ENCODE measurements around the gene ANKRD60. TPM values are rescaled to one million over a fixed set of nuclear protein-coding genes. Genes with fewer than 3 reads are reported as not detected.

ANKRD60 gene
- total and polyA plus RNA-seq, 2 donors (not counting 1 experiment from before 2014, with no cell fraction given): not detected

- Histone ChIP-seq H3K36me3 (ENCODE audit: control insufficient read depth, insufficient read depth, low read length) (peaks cover 3% of the 10 kb centered on the region), H3K79me2 (ENCODE audit: control insufficient read depth, insufficient read depth, low read length) (no peaks in the 10 kb centered on the region)
Measured at GRCh38 chr20:58256842-58257241, 28.4 kb upstream of the ANKRD60 start.

GRCh38 chr20:58256307-58256706 lies 27.9 kb upstream of the ANKRD60 start:
- Histone ChIP-seq H3K79me2 (ENCODE audit: control insufficient read depth, insufficient read depth, low read length) (no peaks in the 10 kb centered on the region), H3K9ac (ENCODE audit: insufficient read depth, low read length) (no peak overlapping the region), H3K4me3 (replicated peaks in 1 of 4; ENCODE audit: control extremely low read depth in 1 of 4, insufficient read depth in 1 of 4, low read depth in 3 of 4, low read length in 4 of 4) (no peak overlapping the region), H4K20me1 (ENCODE audit: control insufficient read depth, extremely low read depth, insufficient read depth, low read length) (no peaks in the 10 kb centered on the region), H3K27ac (ENCODE audit: insufficient read depth, low read length) (no peak overlapping the region), H2AFZ (ENCODE audit: low read length) (no peak overlapping the region), H3K4me2 (ENCODE audit: extremely low read depth, insufficient read depth, low read length) (no peak overlapping the region), H3K4me1 (ENCODE audit: control insufficient read depth, extremely low read depth, insufficient read depth, low read length) (peaks cover 6% of the 10 kb centered on the region), H3K9me3 (ENCODE audit: control insufficient read depth, insufficient read depth, low read depth, low read length) (no peaks in the 10 kb centered on the region), H3K36me3 (ENCODE audit: control insufficient read depth, insufficient read depth, low read length) (peaks cover 3% of the 10 kb centered on the region), H3K27me3 (ENCODE audit: control insufficient read depth, insufficient read depth, low read length) (no peaks in the 10 kb centered on the region)
- no peak for DNase-seq (ENCODE audit: low read depth in 2 of 2)
- TF ChIP-seq CTCF (conservative IDR thresholded peaks at IDR 0.05 in 1 of 2, IDR thresholded peaks at IDR 0.05 in 1 of 2; ENCODE audit: low read depth in 1 of 2, low read length in 2 of 2): no peak
- no peak for TF ChIP-seq EZH2 (IDR thresholded peaks at IDR 0.05; ENCODE audit: low read length, missing control alignments)

More at GRCh38 chr20:58256842-58257241, 28.4 kb upstream of the ANKRD60 start:
- Histone ChIP-seq H3K4me1 (ENCODE audit: control insufficient read depth, extremely low read depth, insufficient read depth, low read length) (peaks cover 3% of the 10 kb centered on the region), H3K9ac (ENCODE audit: insufficient read depth, low read length) (no peak overlapping the region), H3K9me3 (ENCODE audit: control insufficient read depth, insufficient read depth, low read depth, low read length) (no peaks in the 10 kb centered on the region), H3K27me3 (ENCODE audit: control insufficient read depth, insufficient read depth, low read length) (no peaks in the 10 kb centered on the region), H3K4me2 (ENCODE audit: extremely low read depth, insufficient read depth, low read length) (no peak overlapping the region), H3K27ac (ENCODE audit: insufficient read depth, low read length) (no peak overlapping the region), H2AFZ (ENCODE audit: low read length) (no peak overlapping the region), H4K20me1 (ENCODE audit: control insufficient read depth, extremely low read depth, insufficient read depth, low read length) (no peaks in the 10 kb centered on the region), H3K4me3 (replicated peaks in 1 of 4; ENCODE audit: control extremely low read depth in 1 of 4, insufficient read depth in 1 of 4, low read depth in 3 of 4, low read length in 4 of 4) (no peak overlapping the region)
- DNase-seq (ENCODE audit: low read depth in 2 of 2): no peak
- TF ChIP-seq CTCF (conservative IDR thresholded peaks at IDR 0.05 in 1 of 2, IDR thresholded peaks at IDR 0.05 in 1 of 2; ENCODE audit: low read depth in 1 of 2, low read length in 2 of 2): no peak
- no peak for TF ChIP-seq EZH2 (IDR thresholded peaks at IDR 0.05; ENCODE audit: low read length, missing control alignments)

- no peaks in the 10 kb centered on the region for H3K79me2 ChIP-seq (ENCODE audit: control insufficient read depth, insufficient read depth, low read length)
- TF ChIP-seq CTCF (conservative IDR thresholded peaks at IDR 0.05 in 1 of 2, IDR thresholded peaks at IDR 0.05 in 1 of 2; ENCODE audit: low read depth in 1 of 2, low read length in 2 of 2) (no peak), EZH2 (IDR thresholded peaks at IDR 0.05; ENCODE audit: low read length, missing control alignments) (no peak)
Measured at GRCh38 chr20:58254890-58255289, 26.4 kb upstream of the ANKRD60 start.

More at GRCh38 chr20:58254890-58255289, 26.4 kb upstream of the ANKRD60 start:
- peaks cover 2% of the 10 kb centered on the region for H3K36me3 ChIP-seq (ENCODE audit: control insufficient read depth, insufficient read depth, low read length)
- H3K27ac ChIP-seq (ENCODE audit: insufficient read depth, low read length): no peak overlapping the region
- no peak overlapping the region for H2AFZ ChIP-seq (ENCODE audit: low read length)
- no peaks in the 10 kb centered on the region for H3K27me3 ChIP-seq (ENCODE audit: control insufficient read depth, insufficient read depth, low read length)
- H3K4me2 ChIP-seq (ENCODE audit: extremely low read depth, insufficient read depth, low read length): no peak overlapping the region
- no peak for DNase-seq (ENCODE audit: low read depth in 2 of 2)
- H3K4me1 ChIP-seq (ENCODE audit: control insufficient read depth, extremely low read depth, insufficient read depth, low read length): peaks cover 6% of the 10 kb centered on the region
- H3K4me3 ChIP-seq (replicated peaks in 1 of 4; ENCODE audit: control extremely low read depth in 1 of 4, insufficient read depth in 1 of 4, low read depth in 3 of 4, low read length in 4 of 4): no peak overlapping the region
- no peaks in the 10 kb centered on the region for H4K20me1 ChIP-seq (ENCODE audit: control insufficient read depth, extremely low read depth, insufficient read depth, low read length)
- H3K9me3 ChIP-seq (ENCODE audit: control insufficient read depth, insufficient read depth, low read depth, low read length): no peaks in the 10 kb centered on the region
- H3K9ac ChIP-seq (ENCODE audit: insufficient read depth, low read length): no peak overlapping the region

All from fibroblast of lung (primary cell).